Globus pallidus (tissue), 1 donor: ENCODE results near the gene RBFOX2.
"Not testable (repeated sequence)": the region's sequence is repeated elsewhere in the genome, so short reads cannot be mapped to it uniquely, and the experiment has no call there.

Source experiments
- DNase-seq: peaks from one replicate; pipeline ENCODE4 v3.0.0-alpha.2; 2015; ENCODE audit warnings: low spot score

RBFOX2 gene

GRCh38 chr22:36028646-36029405 lies at the start of gene RBFOX2:
Gene RBFOX2 (minus strand): TSS chr22:36028824. CDS start chr22:36028425, 399 bp downstream.
- DNase-seq: peak; percentile 93

- DNase-seq: peak; percentile 5
Measured at GRCh38 chr22:36077271-36077670, 48.6 kb upstream of the RBFOX2 start.

- DNase-seq: no peak
Measured at GRCh38 chr22:36075724-36076123, 47.1 kb upstream of the RBFOX2 start.

- DNase-seq: no peak
Measured at GRCh38 chr22:36075230-36075629, 46.6 kb upstream of the RBFOX2 start.

- DNase-seq: no peak
Measured at GRCh38 chr22:36073476-36073875, 44.9 kb upstream of the RBFOX2 start.

GRCh38 chr22:36070645-36071044 lies 42.0 kb upstream of the RBFOX2 start:
- not testable (repeated sequence) for DNase-seq

GRCh38 chr22:36069368-36069767 lies 40.7 kb upstream of the RBFOX2 start:
- DNase-seq: no peak

- DNase-seq: no peak
Measured at GRCh38 chr22:36068776-36069344, 40.2 kb upstream of the RBFOX2 start.

- DNase-seq: no peak
Measured at GRCh38 chr22:36067235-36067558, 38.6 kb upstream of the RBFOX2 start.

GRCh38 chr22:36065775-36066544 lies 37.3 kb upstream of the RBFOX2 start:
- peak; percentile 85 for DNase-seq

GRCh38 chr22:36065462-36065774 lies 36.8 kb upstream of the RBFOX2 start:
- DNase-seq: no peak

GRCh38 chr22:36064358-36064757 lies 35.7 kb upstream of the RBFOX2 start:
- no peak for DNase-seq

GRCh38 chr22:36056980-36057379 lies 28.4 kb upstream of the RBFOX2 start:
- no peak for DNase-seq

GRCh38 chr22:36055376-36056295 lies 27.0 kb upstream of the RBFOX2 start:
- DNase-seq: no peak

- not testable (repeated sequence) for DNase-seq
Measured at GRCh38 chr22:36054446-36054845, 25.8 kb upstream of the RBFOX2 start.

GRCh38 chr22:36053242-36054147 lies 24.9 kb upstream of the RBFOX2 start:
- no peak for DNase-seq

GRCh38 chr22:36052505-36052941 lies 23.9 kb upstream of the RBFOX2 start:
- DNase-seq: no peak

GRCh38 chr22:36049678-36049997 lies 21.0 kb upstream of the RBFOX2 start:
- no peak for DNase-seq

GRCh38 chr22:36048911-36049677 lies 20.5 kb upstream of the RBFOX2 start:
- no peak for DNase-seq

- DNase-seq: not testable (repeated sequence)
Measured at GRCh38 chr22:36044517-36044916, 15.9 kb upstream of the RBFOX2 start.
